SK-N-SH treated with all-trans-retinoic acid at 6 μM for 48 hours (cell line): ENCODE measurements around the gene VPS35L.

Experiments used
- CSDC2 ChIP-seq: fragments of 250-450 bp; sonication (Bioruptor Pico); IDR thresholded peaks from 2 replicates; pipeline ENCODE4 v1.5.0; 2020; ENCODE audit warnings: mild to moderate bottlenecking, moderate library complexity
- ISL1 ChIP-seq: fragments of 250-450 bp; sonication (Bioruptor Pico); IDR thresholded peaks from 2 replicates; pipeline ENCODE4 v2.1.2; 2022; ENCODE audit warnings: mild to moderate bottlenecking, moderate library complexity
- ZFP30 ChIP-seq: fragments of 450-650 bp; formaldehyde crosslinking; IDR thresholded peaks from 2 replicates; pipeline ENCODE4 v1.5.0; 2022; ENCODE audit warnings: mild to moderate bottlenecking, moderate library complexity
- TF ChIP-seq, protein P1 (sequence below): fragments of 250-450 bp; sonication (Bioruptor Pico); IDR thresholded peaks from 2 replicates; pipeline ENCODE4 v1.5.1; 2020; ENCODE audit warnings: low read depth, mild to moderate bottlenecking, moderate library complexity
- TF ChIP-seq, protein P2 (sequence below): fragments of 250-450 bp; sonication (Bioruptor Pico); IDR thresholded peaks from 2 replicates; pipeline ENCODE4 v1.5.1; 2021; ENCODE audit warnings: mild to moderate bottlenecking, moderate library complexity
- TF ChIP-seq, protein P3 (sequence below): fragments of 250-450 bp; sonication (Bioruptor Pico); IDR thresholded peaks from 2 replicates; pipeline ENCODE4 v1.5.0; 2020; ENCODE audit warnings: mild to moderate bottlenecking, moderate library complexity

DNA sequence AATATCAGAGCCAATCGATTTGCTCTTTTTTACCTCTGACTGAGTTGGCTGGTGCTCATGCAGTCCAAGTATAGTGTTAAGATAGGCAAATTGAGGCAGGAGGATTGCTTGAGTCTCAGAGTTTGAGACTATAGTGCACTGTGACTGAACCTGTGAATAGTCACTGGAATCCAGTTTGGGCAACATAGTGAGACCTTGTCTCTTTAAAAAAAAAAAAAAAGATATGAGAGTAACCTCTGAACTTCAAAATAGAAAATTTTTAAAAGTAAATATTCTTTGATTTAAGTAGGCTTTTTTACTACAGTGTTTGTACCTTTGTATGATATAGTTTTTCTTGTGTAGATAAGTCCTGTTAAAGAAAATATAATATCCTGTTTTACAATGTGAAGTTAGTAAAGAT lies 28.3 kb upstream of the VPS35L start:
- TF ChIP-seq, protein P1, sequence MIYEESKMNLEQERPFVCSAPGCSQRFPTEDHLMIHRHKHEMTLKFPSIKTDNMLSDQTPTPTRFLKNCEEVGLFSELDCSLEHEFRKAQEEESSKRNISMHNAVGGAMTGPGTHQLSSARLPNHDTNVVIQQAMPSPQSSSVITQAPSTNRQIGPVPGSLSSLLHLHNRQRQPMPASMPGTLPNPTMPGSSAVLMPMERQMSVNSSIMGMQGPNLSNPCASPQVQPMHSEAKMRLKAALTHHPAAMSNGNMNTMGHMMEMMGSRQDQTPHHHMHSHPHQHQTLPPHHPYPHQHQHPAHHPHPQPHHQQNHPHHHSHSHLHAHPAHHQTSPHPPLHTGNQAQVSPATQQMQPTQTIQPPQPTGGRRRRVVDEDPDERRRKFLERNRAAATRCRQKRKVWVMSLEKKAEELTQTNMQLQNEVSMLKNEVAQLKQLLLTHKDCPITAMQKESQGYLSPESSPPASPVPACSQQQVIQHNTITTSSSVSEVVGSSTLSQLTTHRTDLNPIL, result no peak
- TF ChIP-seq ZFP30, result no peak
- no peak for TF ChIP-seq CSDC2 (CRISPR knock-in tag)
- no peak for TF ChIP-seq ISL1
- TF ChIP-seq, protein P2, sequence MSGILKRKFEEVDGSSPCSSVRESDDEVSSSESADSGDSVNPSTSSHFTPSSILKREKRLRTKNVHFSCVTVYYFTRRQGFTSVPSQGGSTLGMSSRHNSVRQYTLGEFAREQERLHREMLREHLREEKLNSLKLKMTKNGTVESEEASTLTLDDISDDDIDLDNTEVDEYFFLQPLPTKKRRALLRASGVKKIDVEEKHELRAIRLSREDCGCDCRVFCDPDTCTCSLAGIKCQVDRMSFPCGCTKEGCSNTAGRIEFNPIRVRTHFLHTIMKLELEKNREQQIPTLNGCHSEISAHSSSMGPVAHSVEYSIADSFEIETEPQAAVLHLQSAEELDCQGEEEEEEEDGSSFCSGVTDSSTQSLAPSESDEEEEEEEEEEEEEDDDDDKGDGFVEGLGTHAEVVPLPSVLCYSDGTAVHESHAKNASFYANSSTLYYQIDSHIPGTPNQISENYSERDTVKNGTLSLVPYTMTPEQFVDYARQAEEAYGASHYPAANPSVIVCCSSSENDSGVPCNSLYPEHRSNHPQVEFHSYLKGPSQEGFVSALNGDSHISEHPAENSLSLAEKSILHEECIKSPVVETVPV (CRISPR knock-in tag), result no peak
- TF ChIP-seq, protein P3, sequence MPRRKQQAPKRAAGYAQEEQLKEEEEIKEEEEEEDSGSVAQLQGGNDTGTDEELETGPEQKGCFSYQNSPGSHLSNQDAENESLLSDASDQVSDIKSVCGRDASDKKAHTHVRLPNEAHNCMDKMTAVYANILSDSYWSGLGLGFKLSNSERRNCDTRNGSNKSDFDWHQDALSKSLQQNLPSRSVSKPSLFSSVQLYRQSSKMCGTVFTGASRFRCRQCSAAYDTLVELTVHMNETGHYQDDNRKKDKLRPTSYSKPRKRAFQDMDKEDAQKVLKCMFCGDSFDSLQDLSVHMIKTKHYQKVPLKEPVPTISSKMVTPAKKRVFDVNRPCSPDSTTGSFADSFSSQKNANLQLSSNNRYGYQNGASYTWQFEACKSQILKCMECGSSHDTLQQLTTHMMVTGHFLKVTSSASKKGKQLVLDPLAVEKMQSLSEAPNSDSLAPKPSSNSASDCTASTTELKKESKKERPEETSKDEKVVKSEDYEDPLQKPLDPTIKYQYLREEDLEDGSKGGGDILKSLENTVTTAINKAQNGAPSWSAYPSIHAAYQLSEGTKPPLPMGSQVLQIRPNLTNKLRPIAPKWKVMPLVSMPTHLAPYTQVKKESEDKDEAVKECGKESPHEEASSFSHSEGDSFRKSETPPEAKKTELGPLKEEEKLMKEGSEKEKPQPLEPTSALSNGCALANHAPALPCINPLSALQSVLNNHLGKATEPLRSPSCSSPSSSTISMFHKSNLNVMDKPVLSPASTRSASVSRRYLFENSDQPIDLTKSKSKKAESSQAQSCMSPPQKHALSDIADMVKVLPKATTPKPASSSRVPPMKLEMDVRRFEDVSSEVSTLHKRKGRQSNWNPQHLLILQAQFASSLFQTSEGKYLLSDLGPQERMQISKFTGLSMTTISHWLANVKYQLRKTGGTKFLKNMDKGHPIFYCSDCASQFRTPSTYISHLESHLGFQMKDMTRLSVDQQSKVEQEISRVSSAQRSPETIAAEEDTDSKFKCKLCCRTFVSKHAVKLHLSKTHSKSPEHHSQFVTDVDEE (CRISPR knock-in tag), result no peak
